ENCODE measurements around the gene FARS2.

Gene FARS2

DNA sequence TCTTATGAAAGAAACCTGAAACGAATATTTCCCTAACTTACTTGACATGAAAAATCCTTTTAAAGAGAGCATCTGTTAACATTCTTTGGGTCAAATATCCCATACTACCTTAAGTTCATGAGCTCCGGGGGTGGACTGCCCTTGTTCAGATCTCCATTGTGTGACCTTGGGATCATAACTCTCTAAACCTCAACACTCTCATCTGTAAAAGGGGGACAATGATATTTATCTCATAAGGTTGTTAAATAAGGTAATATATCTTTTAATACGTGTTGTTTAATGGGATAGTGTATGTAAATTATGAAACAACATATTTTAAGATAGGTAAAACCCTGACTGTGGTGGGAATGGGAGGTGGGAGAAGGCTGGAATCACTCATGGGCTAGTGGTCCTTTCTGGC lies 326.3 kb downstream of the FARS2 start:
- TF ChIP-seq, protein P1, sequence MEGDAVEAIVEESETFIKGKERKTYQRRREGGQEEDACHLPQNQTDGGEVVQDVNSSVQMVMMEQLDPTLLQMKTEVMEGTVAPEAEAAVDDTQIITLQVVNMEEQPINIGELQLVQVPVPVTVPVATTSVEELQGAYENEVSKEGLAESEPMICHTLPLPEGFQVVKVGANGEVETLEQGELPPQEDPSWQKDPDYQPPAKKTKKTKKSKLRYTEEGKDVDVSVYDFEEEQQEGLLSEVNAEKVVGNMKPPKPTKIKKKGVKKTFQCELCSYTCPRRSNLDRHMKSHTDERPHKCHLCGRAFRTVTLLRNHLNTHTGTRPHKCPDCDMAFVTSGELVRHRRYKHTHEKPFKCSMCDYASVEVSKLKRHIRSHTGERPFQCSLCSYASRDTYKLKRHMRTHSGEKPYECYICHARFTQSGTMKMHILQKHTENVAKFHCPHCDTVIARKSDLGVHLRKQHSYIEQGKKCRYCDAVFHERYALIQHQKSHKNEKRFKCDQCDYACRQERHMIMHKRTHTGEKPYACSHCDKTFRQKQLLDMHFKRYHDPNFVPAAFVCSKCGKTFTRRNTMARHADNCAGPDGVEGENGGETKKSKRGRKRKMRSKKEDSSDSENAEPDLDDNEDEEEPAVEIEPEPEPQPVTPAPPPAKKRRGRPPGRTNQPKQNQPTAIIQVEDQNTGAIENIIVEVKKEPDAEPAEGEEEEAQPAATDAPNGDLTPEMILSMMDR (IDR thresholded peaks at IDR 0.05; ENCODE audit: low read depth, low read length, missing control alignments): no peak
- DNase-seq (ENCODE audit: extremely low read depth, low read depth): no peak
- H3K4me3 ChIP-seq (replicated peaks; ENCODE audit: low read depth, low read length): no peak overlapping the region

DNA sequence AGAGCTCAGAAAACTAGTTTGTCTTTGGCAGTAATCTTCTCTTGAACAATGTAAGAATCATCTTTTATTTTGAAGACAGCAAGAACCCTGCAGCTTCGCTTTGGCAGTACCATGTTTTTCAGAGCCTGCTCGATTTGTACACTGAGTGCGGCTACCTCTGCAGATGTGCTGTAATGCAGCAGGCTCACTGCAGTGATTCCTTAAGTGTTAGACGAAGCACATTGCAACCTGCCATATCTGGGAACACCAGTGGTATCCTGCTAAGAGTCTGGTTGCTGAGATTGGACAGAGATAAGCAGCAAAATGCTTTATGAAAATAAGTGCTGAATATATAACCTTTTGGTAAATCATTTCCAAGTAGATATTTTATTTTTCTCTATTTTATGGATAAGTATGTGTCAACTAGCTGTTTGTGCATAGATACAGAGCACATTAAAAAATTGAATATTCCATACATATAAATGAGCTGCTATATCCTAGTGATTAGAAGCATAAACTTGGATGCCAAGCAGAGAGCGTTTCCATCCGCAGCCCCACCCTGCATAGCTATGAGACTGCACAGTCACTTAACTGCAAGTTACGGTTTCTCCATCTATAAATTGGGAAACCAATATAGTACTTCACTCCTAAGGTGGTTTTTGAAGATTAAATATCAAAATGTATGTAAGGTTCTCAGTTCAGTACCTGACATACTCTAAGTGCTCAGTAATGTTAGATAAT lies 328.3 kb downstream of the FARS2 start:
- DNase-seq (ENCODE audit: extremely low read depth, low read depth): no peak
- TF ChIP-seq, protein P1 (IDR thresholded peaks at IDR 0.05; ENCODE audit: low read depth, low read length, missing control alignments): no peak
- H3K4me3 ChIP-seq (replicated peaks; ENCODE audit: low read depth, low read length): no peak overlapping the region

DNA sequence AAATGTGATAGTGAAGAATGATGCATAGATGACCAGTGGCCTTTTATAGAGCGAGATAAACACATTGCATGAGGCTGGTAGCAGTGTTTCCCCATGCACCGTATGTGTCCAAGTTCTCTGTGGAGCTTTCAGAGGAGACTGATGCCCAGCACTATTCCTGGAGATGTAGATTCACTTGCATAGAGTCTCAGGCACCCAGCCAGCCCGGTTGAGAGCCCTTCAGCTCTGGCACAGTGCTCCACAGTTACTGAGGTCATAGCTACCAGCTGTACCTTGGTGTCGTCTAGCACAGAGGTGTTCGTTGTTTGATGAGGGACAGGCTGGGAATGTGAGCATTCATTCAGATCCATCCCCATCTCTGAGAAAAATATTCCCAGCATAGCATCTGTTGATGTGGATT lies 328.9 kb downstream of the FARS2 start:
- TF ChIP-seq, protein P1 (IDR thresholded peaks at IDR 0.05; ENCODE audit: low read depth, low read length, missing control alignments): no peak
- H3K4me3 ChIP-seq (replicated peaks; ENCODE audit: low read depth, low read length): no peak overlapping the region
- DNase-seq (ENCODE audit: extremely low read depth, low read depth): no peak

DNA sequence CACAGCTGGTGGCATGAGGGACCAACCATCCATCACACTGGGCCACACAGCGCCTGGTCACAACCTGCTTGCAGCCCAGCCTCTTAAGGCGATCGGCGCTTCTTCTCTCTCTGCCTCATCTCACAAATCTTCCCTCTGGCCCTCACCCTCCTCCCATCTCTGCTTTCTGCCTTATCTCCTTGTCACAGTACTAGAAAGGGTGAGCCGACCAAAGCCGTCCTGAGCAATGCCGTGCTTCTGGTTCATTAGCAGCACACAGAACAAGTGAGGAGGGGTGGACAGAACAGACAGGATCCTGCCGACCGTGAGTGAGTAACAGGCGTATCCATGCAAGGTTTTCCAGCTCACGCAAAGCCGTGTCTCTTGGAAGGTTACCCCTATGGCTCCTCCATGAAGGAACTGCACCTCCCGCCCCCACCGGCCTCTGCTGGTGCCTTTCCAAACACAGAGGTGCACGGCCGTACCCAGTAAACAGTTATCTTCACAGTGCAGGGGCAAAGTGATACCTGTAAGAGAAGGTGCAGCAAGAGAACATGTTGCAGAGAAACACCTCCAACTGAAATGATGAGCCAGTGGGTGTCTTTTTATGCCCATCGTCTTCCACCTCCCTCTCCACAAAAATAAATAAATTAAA lies 331.7 kb downstream of the FARS2 start:
- TF ChIP-seq, protein P1 (IDR thresholded peaks at IDR 0.05; ENCODE audit: low read depth, low read length, missing control alignments): no peak
- DNase-seq (ENCODE audit: extremely low read depth, low read depth): no peak
- no peak overlapping the region for H3K4me3 ChIP-seq (replicated peaks; ENCODE audit: low read depth, low read length)

DNA sequence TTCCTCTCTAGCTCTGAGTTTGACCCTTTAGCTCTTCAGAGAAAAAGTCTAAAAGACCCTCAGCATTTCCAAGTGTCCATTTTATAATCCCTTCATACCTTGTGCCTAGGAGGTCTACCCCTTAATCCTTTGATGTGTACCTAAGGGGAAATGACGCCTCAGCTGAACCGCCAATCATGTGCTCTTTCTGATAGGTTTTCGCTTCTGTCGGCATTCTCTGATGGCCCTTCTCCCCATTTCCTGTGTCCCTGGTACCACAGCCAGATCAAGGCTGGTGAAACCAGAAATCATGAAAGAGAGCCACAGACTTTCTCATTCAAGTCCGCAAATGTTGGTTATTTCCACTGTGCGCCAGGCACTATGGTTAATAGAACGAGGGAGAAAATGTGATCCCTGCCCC lies 333.9 kb downstream of the FARS2 start:
- TF ChIP-seq, protein P1 (IDR thresholded peaks at IDR 0.05; ENCODE audit: low read depth, low read length, missing control alignments): no peak
- no peak overlapping the region for H3K4me3 ChIP-seq (replicated peaks; ENCODE audit: low read depth, low read length)
- no peak for DNase-seq (ENCODE audit: extremely low read depth, low read depth)

DNA sequence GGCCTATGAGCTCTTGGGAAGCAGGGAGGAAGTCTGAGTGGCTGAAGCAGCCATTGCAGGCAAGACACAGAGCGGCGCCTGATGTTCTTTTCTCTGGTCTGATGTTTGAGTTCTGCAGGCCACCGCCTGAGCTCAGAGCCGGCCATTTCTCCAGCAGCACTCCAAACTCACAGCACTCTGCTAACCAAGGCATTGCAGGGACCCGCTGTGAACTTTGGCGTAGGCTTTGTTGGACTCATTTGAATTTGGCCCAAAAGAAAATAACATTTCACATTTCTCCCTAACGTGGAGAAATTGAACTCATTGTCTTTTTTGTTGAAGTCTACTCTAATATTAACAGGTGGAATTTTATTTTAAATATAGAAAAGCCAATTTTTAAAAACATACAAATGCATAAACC lies 336.1 kb downstream of the FARS2 start:
- no peak for DNase-seq (ENCODE audit: extremely low read depth, low read depth)
- no peak overlapping the region for H3K4me3 ChIP-seq (replicated peaks; ENCODE audit: low read depth, low read length)
- TF ChIP-seq, protein P1 (IDR thresholded peaks at IDR 0.05; ENCODE audit: low read depth, low read length, missing control alignments): no peak
